BJ (cell line): ENCODE results near the gene CHD9. TPM values are rescaled to one million over a fixed set of nuclear protein-coding genes. Genes with fewer than 3 reads are reported as not detected.

Experiments
- CTCF ChIA-PET: fragments of 350-600 bp; formaldehyde crosslinking; extraction: SDS; loops from one replicate; lab custom pipeline; 2021; ENCODE audit warnings: antibody characterized with exemption, inconsistent platforms; lab: Yijun Ruan, JAX
- POLR2A ChIA-PET: fragments of 300-600 bp; sonication (Branson Sonifier 250); formaldehyde crosslinking; extraction: SDS; loops from one replicate; lab custom pipeline; 2021; ENCODE audit warnings: antibody characterized with exemption; lab: Charles Lee
- DNase-seq: peaks from one replicate; pipeline ENCODE4 v3.0.0-alpha.2; 2011; ENCODE audit warnings: low read depth
- H3K27me3 ChIP-seq: 2 replicates; pipeline ENCODE4 v1.6.0; 2011; ENCODE audit warnings: low read length; ENCODE audit not compliant: control insufficient read depth, insufficient read depth
- H3K36me3 ChIP-seq: 2 replicates; pipeline ENCODE4 v1.5.1; 2011; ENCODE audit warnings: low read length; ENCODE audit not compliant: control insufficient read depth, insufficient read depth
- H3K4me3 ChIP-seq: 2 replicates; pipeline ENCODE4 v1.5.1; 2011; ENCODE audit warnings: low read depth, mild to moderate bottlenecking, control low read depth, low read length
- CTCF ChIP-seq: IDR thresholded peaks from 2 replicates; pipeline ENCODE4 v1.5.1; 2011; ENCODE audit warnings: low read depth, mild to moderate bottlenecking, control low read depth, inconsistent platforms, low read length, moderate library complexity; ENCODE audit not compliant: insufficient read depth
- polyA plus RNA-seq: library from polyadenylated mRNA; depleted of rRNA; stranded (reverse); fragments of >200 nt; gene quantifications from 2 replicates; pipeline ENCODE4 v1.2.3, GENCODE V29; 2011

CHD9 gene
- polyA plus RNA-seq, 1 experiment, result 13.1 TPM

GRCh38 chr16:53156516-53156915 lies 101.7 kb downstream of the CHD9 start:
- ChIA-PET POLR2A (no interaction called here), CTCF (interaction anchor here (1.5 kb wide), 1 partner anchor 101 kb away, joined by 7 read pairs; the partner anchor contains the start of gene CHD9)
- TF ChIP-seq CTCF, result no peak
- Histone ChIP-seq H3K27me3 (no peaks in the 10 kb centered on the region), H3K36me3 (peaks cover 1% of the 10 kb centered on the region), H3K4me3 (no peak overlapping the region)
- DNase-seq, result no peak

DNA sequence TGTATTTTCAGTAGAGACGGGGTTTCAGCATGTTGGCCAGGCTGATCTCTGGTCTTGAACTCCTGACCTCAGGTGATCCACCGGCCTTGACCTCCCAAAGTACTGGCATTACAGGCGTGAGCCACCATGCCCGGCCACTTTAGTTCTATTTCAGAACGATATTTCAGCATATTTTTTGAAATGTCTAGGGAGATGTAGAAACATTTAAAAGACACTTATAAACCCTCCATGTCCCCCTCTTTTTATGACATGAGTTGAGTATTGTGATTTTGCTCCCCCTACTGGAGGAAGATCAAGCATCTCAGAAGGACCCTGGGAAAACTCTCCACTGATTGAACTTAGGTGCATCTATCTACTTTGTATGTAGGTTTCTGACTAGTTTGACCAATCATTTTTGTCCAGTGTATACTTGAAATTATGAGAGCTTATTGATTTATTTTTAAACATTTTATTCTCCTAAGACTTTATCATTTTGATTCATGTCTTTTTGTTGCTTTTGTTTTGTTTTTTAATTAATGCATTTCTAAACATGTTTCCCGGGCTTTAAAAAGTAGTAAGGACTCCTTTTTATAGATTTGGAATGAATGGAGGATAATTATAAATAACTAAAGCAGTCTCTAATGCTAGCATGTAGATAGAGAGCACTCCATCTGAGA lies 105.1 kb downstream of the CHD9 start:
- Histone ChIP-seq H3K27me3 (no peaks in the 10 kb centered on the region), H3K36me3 (peaks cover 1% of the 10 kb centered on the region), H3K4me3 (no peak overlapping the region)
- DNase-seq, result no peak
- peak; percentile 77 for TF ChIP-seq CTCF
- POLR2A ChIA-PET, result no interaction called here
- CTCF ChIA-PET, result interaction anchor here (0.5 to 5.5 kb wide), 14 partner anchors 8 to 127 kb away, joined by 3 to 38 read pairs (median 4); partner anchors contain the start of gene CHD9

DNA sequence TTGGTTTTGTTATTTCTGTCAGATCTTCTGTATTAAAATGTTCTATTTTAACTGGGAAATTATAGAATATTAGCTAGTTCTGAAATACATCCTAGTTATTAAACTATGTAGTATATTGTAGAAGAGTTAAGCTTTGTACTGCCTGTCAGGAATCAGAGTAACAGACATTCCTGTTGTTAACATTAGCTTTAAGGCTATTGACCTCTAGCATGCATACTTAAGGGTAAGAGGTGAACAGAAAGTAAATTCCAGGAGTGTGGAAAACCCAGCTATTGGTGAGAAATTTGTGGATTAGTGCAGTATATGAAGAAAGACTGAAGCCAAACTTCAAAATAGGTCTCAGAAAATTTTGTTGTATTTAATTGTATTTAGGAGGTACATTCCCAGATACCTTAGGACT lies 111.3 kb downstream of the CHD9 start:
- Histone ChIP-seq H3K36me3 (no peaks in the 10 kb centered on the region; the same call in 1 of the 2 replicates), H3K4me3 (no peak overlapping the region), H3K27me3 (no peaks in the 10 kb centered on the region)
- TF ChIP-seq CTCF, result no peak
- POLR2A ChIA-PET, result interaction anchor here (1.2 kb wide), 1 partner anchor 14 kb away, joined by 3 read pairs; no protein-coding TSS in a partner anchor
- no peak for DNase-seq
- CTCF ChIA-PET, result interaction anchor here (1.0 to 1.6 kb wide), 3 partner anchors 8 to 112 kb away, joined by 3 to 4 read pairs (median 3); no protein-coding TSS in a partner anchor

DNA sequence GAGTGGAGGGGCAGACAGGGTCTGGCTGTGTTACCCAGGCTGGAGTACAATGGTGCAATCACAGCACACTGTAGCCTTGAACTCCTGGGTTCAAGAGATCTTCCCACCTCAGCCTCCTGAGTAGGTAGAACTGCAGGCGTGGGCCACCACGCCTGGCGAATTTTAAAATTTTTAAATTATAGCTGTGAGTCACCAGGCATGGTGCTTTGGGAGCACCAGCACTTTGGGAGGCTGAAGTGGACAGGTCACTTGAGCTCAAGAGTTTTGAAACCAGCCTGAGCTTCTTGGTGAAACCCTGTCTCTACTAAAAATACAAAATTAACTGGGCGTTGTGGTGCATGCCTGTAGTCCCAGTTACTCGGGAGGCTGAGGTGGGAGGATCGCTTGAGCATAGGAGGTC lies 114.0 kb downstream of the CHD9 start:
- Histone ChIP-seq H3K4me3 (no peak overlapping the region), H3K27me3 (no peaks in the 10 kb centered on the region), H3K36me3 (no peaks in the 10 kb centered on the region)
- no peak for TF ChIP-seq CTCF
- no peak for DNase-seq
- POLR2A ChIA-PET, result no interaction called here
- CTCF ChIA-PET, result interaction anchor here (0.6 to 1.4 kb wide), 3 partner anchors 8 to 14 kb away, joined by 3 read pairs; no protein-coding TSS in a partner anchor

DNA sequence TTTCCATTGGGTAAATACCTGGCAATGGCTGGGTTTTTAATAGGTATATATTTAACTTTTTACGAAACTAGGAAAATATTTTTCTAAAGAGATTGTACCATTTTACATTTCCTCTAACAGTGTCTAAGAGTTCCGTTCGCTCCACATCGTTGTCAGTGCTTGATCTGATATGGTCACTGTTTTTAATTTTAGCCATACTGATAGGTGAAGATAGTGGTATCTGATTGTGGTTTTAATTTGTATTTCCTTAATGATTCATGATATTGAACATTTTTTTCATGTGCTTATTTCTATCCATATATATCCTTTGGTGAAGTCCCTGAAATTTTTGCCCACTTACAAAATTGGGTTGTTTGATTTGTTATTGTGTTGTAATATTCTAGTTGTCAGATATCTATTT lies 117.7 kb downstream of the CHD9 start:
- CTCF ChIA-PET, result no interaction called here

More for the DNA sequence above, 117.7 kb downstream of the CHD9 start:
- Histone ChIP-seq H3K36me3 (peaks cover 2% of the 10 kb centered on the region; the same call in 1 of the 2 replicates), H3K27me3 (no peaks in the 10 kb centered on the region), H3K4me3 (no peak overlapping the region)
- POLR2A ChIA-PET, result no interaction called here
- TF ChIP-seq CTCF, result no peak
- DNase-seq, result no peak
